HTR-8/SVneo (cell line): Measurements from ENCODE around the gene APBA2.
A peak's percentile ranks its signal among the peaks of the same experiment; 100 is the strongest.

Experiments
- DNase-seq: peaks from one replicate; pipeline ENCODE4 v3.0.0; 2011; ENCODE audit warnings: low spot score, mixed read lengths; ENCODE audit not compliant: insufficient read length
- FAIRE-seq: peaks from 2 replicates; lab custom pipeline; 2011; peaks lifted over from hg19 to GRCh38; lab: Jason Lieb, UNC

The APBA2 gene

GRCh38 chr15:28975766-28976179 is 90.0 kb downstream of the APBA2 start:
- DNase-seq = peak; percentile 45
- FAIRE-seq = no peak

DNA sequence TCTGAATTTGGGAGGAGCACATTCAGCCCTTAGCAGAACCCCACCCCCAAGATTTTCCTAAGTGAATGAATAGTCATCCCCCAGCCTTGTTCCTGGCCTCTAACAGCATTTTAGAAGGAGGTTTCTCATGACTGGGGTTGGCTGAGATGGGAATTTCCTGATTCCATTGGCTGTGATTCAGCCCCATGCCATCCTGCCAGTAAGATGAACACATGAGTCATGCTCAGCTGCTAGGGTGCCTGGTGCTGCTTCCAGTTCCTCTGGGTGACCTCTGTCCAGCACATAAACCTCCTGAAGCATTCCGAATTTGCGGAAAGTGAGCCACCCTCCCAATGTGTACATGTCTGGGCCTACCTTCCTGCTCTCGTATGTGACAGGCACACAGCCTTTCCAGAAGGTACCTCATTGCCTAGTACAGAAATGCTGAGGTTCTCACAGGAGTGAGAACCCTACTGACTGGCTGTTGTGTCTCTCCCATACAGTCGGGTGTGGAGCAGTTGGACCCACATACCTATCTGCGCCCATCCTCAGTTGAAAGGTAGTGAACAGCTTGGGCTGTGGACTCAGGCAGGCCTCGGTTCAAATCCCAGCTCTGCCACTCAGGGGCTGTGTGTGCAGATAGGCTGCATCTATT is 91.7 kb downstream of the APBA2 start:
- peak; percentile 95 for FAIRE-seq

DNA sequence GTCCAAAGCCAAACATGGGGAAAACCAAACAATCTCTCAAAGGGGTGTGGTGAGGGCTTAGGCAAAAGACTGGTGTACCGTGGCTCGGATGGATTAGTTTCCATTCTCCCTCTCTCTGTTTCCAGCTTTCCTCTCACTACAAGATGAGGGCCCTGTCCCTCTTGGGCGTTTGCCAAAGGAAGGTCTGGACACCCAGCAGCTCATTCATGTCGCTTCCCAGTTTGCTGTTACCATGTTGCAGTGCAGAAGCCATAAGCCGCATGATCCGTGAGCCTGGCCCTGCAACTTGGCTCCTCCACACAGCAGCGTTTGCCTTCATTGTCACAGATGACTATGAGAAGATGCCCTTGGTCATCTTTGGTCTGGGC is 92.2 kb downstream of the APBA2 start:
- no peak for DNase-seq
- FAIRE-seq = no peak

More for the DNA sequence above, 91.7 kb downstream of the APBA2 start:
- DNase-seq = peak; percentile 89

GRCh38 chr15:28978661-28979060 is 92.9 kb downstream of the APBA2 start:
- FAIRE-seq = no peak
- no peak for DNase-seq

DNA sequence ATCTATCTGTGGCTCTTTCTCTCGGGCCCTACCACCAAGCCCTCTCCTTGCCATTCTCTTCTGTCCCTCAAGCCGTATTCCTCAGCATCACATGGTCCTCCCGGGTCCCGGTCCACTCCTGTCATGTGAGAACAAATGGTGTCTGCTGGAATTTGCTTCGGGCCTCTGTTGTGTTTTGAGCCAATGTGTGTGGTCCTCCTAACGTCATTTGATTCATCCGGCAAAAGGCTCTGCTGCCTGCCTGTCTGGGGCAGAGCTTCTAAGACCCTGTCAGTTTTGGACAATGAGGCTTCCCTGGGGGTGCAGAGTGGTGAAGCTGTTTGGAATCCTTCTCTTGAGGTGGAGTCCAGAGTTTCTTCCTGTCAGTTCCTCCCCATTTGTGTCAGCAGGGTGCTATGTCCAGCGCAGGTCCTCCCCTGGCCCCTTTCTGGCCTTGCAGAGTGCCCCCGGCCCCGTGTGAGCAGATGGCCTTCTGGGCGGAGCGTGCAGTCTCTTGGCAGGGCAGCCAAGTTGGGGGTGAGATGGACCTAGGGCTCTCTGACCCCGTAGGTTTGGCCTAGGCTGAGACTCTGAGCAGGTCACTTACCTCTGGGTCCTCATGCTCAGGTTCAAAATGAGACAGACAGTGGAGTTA is 93.6 kb downstream of the APBA2 start:
- no peak for DNase-seq
- FAIRE-seq = no peak

- FAIRE-seq (no peak), DNase-seq (no peak)
Measured at GRCh38 chr15:28980709-28981350, 95.1 kb downstream of the APBA2 start.

- no peak for DNase-seq
- no peak for FAIRE-seq
Measured at GRCh38 chr15:28981351-28981720, 95.6 kb downstream of the APBA2 start.

GRCh38 chr15:28981921-28982320 is 96.1 kb downstream of the APBA2 start:
- no peak for FAIRE-seq
- no peak for DNase-seq

- DNase-seq (no peak), FAIRE-seq (no peak)
Measured at GRCh38 chr15:28982886-28983285, 97.1 kb downstream of the APBA2 start.

- no peak for DNase-seq
- no peak for FAIRE-seq
Measured at GRCh38 chr15:28983432-28984311, 97.9 kb downstream of the APBA2 start.

DNA sequence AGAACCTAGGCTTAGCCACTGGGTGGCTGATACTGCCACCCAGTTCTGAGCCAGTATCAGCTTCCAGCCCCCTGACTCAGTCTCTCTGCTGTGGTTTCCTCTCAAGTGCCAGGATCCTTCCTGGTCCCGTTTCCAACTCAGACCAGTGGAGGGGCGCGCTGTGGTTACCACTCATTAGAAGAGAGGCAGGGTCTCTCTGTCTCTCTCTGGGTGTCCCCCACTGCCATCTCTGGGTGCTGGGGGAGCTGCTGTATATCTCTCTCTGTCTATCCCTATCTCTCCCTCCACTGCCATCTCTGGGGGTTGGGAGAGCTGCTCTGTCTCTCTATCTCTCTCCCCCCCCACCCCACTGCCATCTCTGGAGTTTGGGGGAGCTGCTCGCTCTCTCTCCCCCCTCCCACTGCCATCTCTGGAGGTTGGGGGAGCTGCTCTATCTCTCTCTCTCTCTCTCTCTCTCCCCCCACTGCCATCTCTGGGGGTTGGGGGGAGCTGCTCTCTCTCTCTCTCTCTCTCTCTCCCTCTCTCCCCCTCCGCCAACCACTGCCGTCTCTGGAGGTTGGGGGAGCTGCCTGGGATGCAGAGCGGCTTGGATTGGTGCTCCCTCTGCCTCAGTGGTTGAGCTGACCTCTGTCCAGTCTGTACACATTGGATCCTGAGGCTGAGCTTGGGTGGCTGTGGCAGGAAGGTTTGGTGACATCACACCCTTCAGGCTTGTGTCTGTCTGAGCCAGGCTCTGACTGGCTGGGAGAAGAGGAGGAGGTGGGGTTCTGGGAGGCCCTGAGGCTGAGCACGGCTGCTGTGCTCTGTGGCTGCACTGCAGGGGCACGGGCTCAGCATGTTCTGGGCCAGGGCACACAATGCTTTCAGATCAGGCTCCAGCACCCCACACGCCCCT is 98.9 kb downstream of the APBA2 start:
- peak; percentile 13 for FAIRE-seq
- no peak for DNase-seq

GRCh38 chr15:28985316-28985645 is 99.5 kb downstream of the APBA2 start:
- no peak for DNase-seq
- FAIRE-seq = no peak

DNA sequence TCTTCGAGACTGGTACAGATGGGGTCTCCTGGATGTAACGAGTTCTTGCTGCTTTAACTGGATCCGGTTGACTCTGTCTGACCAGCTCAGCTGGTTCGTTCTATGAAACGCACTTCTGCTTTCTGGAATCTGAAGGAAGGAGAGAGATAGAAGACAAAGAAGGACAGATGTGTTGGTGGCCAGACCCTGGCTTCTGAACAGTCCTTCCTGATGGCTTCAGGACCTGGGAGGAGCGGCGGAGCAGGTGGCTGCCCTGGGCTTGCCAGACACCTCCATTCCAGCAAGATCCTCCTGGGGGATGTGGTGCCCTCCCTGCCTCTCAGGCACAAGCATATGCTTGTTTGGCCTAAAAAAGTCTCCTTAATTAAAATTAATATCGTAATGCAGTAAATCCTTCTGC is 99.9 kb downstream of the APBA2 start:
- DNase-seq = no peak
- no peak for FAIRE-seq

DNA sequence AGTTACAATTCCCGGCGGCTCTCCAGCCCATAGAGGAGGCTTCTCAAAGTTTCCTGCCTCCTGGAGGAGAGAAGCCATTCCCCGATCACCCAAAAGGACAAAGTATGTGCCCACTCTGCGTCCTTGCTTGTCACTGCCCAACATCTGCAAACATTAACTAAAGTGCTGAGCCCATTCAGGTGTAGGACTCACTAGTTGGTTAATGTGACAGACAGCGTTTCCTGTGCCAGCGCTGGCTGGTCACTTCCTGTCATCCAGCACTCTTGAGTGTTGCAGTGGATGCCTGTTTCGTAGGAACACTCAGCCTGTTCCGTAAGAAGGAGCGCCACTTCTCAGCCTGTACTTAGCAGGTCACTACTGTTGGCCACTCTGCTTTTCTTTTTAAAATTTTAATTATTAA is 100.3 kb downstream of the APBA2 start:
- no peak for DNase-seq
- FAIRE-seq = no peak

DNA sequence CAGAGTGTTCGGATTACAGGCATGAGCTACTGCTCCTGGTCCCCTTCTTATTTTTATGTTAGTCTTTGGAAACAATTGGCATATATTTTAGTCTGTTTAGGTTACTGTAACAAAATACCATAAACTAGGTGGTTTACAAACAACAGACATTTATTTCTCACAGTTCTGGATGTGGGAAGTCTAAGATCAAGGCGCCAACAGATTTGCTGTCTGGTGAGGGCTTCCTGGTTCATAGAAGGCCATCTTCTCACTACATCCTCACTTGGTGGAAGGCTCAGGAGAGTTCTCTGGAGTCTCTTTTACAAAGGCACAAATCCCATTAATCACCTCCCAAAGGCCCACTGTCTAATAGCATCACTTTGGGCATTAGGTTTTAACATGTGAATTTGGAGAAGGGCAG is 101.0 kb downstream of the APBA2 start:
- DNase-seq (no peak), FAIRE-seq (no peak)

DNA sequence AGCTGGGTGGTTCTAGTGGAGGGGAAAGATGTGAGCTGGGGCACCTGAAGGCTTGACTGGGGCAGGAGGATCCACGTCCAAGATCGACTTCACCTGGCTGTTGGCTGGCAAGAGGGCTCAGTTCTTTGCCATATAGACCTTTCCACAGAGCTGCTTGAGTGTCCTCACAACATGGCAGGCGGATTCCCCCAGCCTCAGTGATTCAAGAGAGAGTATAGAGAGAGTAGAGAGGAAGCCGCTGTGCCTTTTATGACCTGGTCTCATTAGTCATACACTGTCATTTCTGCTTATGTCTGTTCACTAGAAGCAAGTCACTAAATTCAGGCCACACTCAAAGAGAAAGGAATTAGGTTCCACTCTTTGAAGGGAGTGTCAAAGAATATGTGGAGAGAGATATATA is 101.6 kb downstream of the APBA2 start:
- peak; percentile 48 for FAIRE-seq
- no peak for DNase-seq

GRCh38 chr15:28989239-28989830 is 103.6 kb downstream of the APBA2 start:
- FAIRE-seq (no peak), DNase-seq (no peak)

- DNase-seq (no peak), FAIRE-seq (no peak)
Measured at GRCh38 chr15:28989896-28990295, 104.1 kb downstream of the APBA2 start.

DNA sequence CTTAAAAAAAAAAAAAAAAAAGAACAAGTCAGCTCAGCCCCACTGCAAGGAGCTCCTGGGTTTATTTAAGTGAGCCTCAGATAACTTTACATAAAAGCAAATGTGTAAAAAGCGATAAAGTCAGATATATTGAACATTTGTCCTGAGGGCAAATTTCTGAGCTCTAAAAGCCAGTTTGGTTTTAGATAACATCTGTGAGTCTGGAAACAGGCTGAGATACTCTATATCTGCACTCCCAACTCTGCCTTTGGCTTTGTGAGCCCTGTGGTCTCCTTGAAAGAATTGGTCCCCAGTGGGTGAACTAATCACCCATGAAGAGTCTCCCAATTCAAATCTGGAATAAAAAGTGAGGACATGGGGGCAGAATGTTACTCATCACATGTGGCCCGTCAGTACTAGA is 104.6 kb downstream of the APBA2 start:
- FAIRE-seq = no peak
- DNase-seq = no peak
